Endothelial cell of umbilical vein (primary cell): ENCODE data around the gene SHLD3. TPM values are rescaled to one million over a fixed set of nuclear protein-coding genes. Genes with fewer than 3 reads are reported as not detected.

Source experiments
- BruUV-seq: library from RNA; stranded (reverse); fragments of 400-500 nt; replicated peaks from 2 replicates; lab custom pipeline; 2021; lab: Mats Ljungman, UMichigan
- CTCF ChIA-PET: fragments of 300-600, 350-600 bp; sonication (Branson Sonifier 250); formaldehyde crosslinking; loops from one replicate; lab custom pipeline; 2021; ENCODE audit warnings: antibody characterized with exemption, inconsistent platforms; lab: Charles Lee
- POLR2A ChIA-PET: fragments of 300-600, 350-600 bp; sonication (Branson Sonifier 250); formaldehyde crosslinking; loops from one replicate; lab custom pipeline; 2021; ENCODE audit warnings: antibody characterized with exemption, inconsistent platforms; lab: Charles Lee
- DNase-seq: peaks from one replicate; pipeline ENCODE4 v3.0.0-alpha.2; 2011; ENCODE audit warnings: low read depth, low spot score
- FAIRE-seq: peaks from 2 replicates; lab custom pipeline; 2011; peaks lifted over from hg19 to GRCh38; lab: Jason Lieb, UNC
- H2AFZ ChIP-seq: 2 replicates; pipeline ENCODE4 v1.6.0; 2012; ENCODE audit warnings: low read depth, low read length, control low read depth, inconsistent platforms
- H3K27ac ChIP-seq: 2 replicates; pipeline ENCODE4 v1.5.1; 2011; ENCODE audit warnings: low read depth, mild to moderate bottlenecking, control low read depth, low read length, moderate library complexity; ENCODE audit not compliant: insufficient read depth
- H3K27me3 ChIP-seq, 2 experiments: 2 replicates each; pipeline versions ENCODE4 v1.6.0 to v1.6.1; 2011; ENCODE audit warnings: low read length in 2 of 2, mixed read lengths in 1 of 2; ENCODE audit not compliant: control insufficient read depth in 2 of 2, insufficient read depth in 2 of 2
- H3K36me3 ChIP-seq, 2 experiments: 2 replicates in 1 of 2; 3 replicates in 1 of 2; pipeline ENCODE4 v1.5.1; 2011; ENCODE audit warnings: low read length in 2 of 2, mild to moderate bottlenecking in 1 of 2, moderate library complexity in 1 of 2; ENCODE audit not compliant: control insufficient read depth in 2 of 2, insufficient read depth in 2 of 2; ENCODE audit errors: extremely low read depth in 1 of 2
- H3K4me1 ChIP-seq: 3 replicates; pipeline ENCODE4 v1.5.1; 2011; ENCODE audit warnings: mild to moderate bottlenecking, low read length; ENCODE audit not compliant: control insufficient read depth, insufficient read depth; ENCODE audit errors: extremely low read depth
- H3K4me2 ChIP-seq: 2 replicates; pipeline ENCODE4 v1.6.1; 2011; ENCODE audit warnings: low read length, control low read depth, mixed read lengths; ENCODE audit not compliant: insufficient read depth
- H3K4me3 ChIP-seq, 3 experiments: fragments of 200-600 bp in 1 of 3; sonication (generic), shearing (Covaris generic) in 1 of 3; replicated peaks in 1 of 3; 2 replicates each; pipeline ENCODE4 v1.5.1; 2011 to 2016; ENCODE audit warnings: control low read depth in 3 of 3, low read length in 3 of 3, mild to moderate bottlenecking in 2 of 3, inconsistent platforms in 1 of 3, low read depth in 1 of 3, moderate library complexity in 1 of 3; ENCODE audit not compliant: insufficient read depth in 1 of 3
- H3K79me2 ChIP-seq: 2 replicates; pipeline ENCODE4 v1.6.0; 2012; ENCODE audit warnings: low read length, inconsistent platforms; ENCODE audit not compliant: control insufficient read depth, insufficient read depth
- H3K9ac ChIP-seq: replicated peaks from 2 replicates; pipeline ENCODE3; 2011; ENCODE audit warnings: low read length, control low read depth; ENCODE audit not compliant: insufficient read depth; ENCODE audit errors: extremely low read depth
- H3K9me1 ChIP-seq: replicated peaks from 3 replicates; pipeline ENCODE4 v1.6.0; 2011; ENCODE audit warnings: mild to moderate bottlenecking, low read length; ENCODE audit not compliant: control insufficient read depth, insufficient read depth; ENCODE audit errors: extremely low read depth
- H3K9me3 ChIP-seq: replicated peaks from 2 replicates; pipeline ENCODE4 v1.5.1; 2012; ENCODE audit warnings: low read length, inconsistent platforms; ENCODE audit not compliant: control insufficient read depth, insufficient read depth
- H4K20me1 ChIP-seq: replicated peaks from 2 replicates; pipeline ENCODE3; 2011; ENCODE audit warnings: mild to moderate bottlenecking, low read length; ENCODE audit not compliant: control insufficient read depth, insufficient read depth; ENCODE audit errors: extremely low read depth
- EZH2 ChIP-seq: IDR thresholded peaks from 2 replicates; pipeline ENCODE4 v1.6.1; 2012; ENCODE audit warnings: borderline replicate concordance, low read depth, mild to moderate bottlenecking, moderate library complexity, low read length, inconsistent platforms; ENCODE audit not compliant: severe bottlenecking
- FOS ChIP-seq: IDR thresholded peaks from 2 replicates; pipeline ENCODE4 v1.6.1; 2011; ENCODE audit warnings: mild to moderate bottlenecking, low read length, moderate library complexity, borderline replicate concordance; ENCODE audit not compliant: insufficient read depth
- MYC ChIP-seq: IDR thresholded peaks from one replicate; pipeline ENCODE4 v1.6.1; 2011; ENCODE audit warnings: mild to moderate bottlenecking, low read depth, low read length
- POLR2A ChIP-seq: IDR thresholded peaks from 2 replicates; pipeline ENCODE4 v1.6.1; 2012; ENCODE audit warnings: low read depth, mild to moderate bottlenecking, control low read depth, low read length
- dilution Hi-C: fragments of 300-500 bp; cut with MboI; formaldehyde crosslinking; loops from one replicate; pipeline ENCODE4 v1.15.0; 2019; ENCODE audit warnings: low sequenced_read_pairs; ENCODE audit not compliant: extremely low pct_ligation_motif_present
- intact Hi-C: fragments of 100-400 bp; cut with micrococcal nuclease; formaldehyde crosslinking; loops from one replicate; pipeline ENCODE4 v1.10.0; 2022
- polyA plus RNA-seq, 4 experiments: library from polyadenylated mRNA; depleted of rRNA in 3 of 4; stranded (reverse) in 3 of 4; unstranded in 1 of 4; fragments of >200 nt; gene quantifications; 2 replicates each; pipeline versions ENCODE4 v1.2.1 to v1.2.3, GENCODE V29; 2011 to 2012; ENCODE audit warnings: missing spikeins in 1 of 4
- total RNA-seq: library from RNA; stranded (reverse); gene quantifications from 2 replicates; pipeline ENCODE4 v1.2.3, GENCODE V29; 2021
- TF ChIP-seq, protein P1 (sequence below): IDR thresholded peaks from 2 replicates; pipeline ENCODE4 v1.6.1; 2011; ENCODE audit not compliant: insufficient read depth, insufficient read length
- TF ChIP-seq, protein P2 (sequence below), 2 donors: IDR thresholded peaks; 1 replicate in 1 of 2; 2 replicates in 1 of 2; pipeline ENCODE4 v1.5.1; 2011; ENCODE audit warnings: low read length in 2 of 2, mild to moderate bottlenecking in 2 of 2, moderate library complexity in 2 of 2, control low read depth in 1 of 2, inconsistent platforms in 1 of 2, low read depth in 1 of 2; ENCODE audit not compliant: insufficient read depth in 1 of 2; ENCODE audit errors: extremely low read depth in 1 of 2

The SHLD3 gene
- total and polyA plus RNA-seq, 2 donors (not counting 3 experiments of a cell fraction or from before 2014, with no cell fraction given), result 1.7 to 3.6 TPM

DNA sequence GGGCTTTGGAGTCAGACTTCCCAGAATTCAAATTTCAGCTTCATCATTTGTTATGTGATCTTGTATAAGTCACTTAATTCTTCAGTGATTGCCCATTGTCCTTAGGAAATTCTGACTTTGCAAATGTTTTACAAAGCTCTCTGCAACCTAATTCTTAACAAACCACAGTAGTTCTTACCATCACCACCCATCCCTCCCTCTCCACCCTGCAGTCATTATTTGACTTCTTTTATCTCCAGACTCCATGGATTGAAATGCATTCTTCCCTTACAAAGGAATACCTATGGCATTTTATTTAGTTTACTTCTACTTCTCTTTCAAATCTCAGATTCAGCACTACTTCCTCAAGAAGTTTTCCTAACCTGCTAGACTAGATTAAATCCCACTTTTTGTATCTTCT is 23.1 kb downstream of the SHLD3 start:
- no peak for DNase-seq
- no peaks in the 10 kb centered on the region for H3K79me2 ChIP-seq
- dilution Hi-C loops, result no loop called here

DNA sequence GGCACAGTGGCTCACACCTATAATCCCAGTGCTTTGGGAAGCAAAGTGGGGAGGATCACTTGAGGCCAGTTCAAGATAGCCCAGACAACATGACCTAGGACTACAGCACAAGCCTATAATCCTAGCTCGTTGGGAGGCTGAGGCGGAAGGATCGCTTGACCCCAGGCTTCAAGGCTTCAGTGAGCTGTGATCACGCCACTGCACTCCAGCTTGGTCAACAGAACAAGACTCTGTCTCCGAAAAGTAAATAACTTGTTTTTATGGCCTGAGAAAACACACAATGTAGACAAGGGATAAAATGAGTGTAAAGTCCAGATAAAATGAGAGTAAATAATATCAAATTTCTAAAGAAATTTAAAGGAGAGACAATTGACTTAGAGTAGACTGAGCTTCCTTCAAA is 26.3 kb downstream of the SHLD3 start:
- H3K36me3 ChIP-seq, result peaks cover 0 to 2% of the 10 kb centered on the region in 2 experiments
- ChIA-PET CTCF (interaction anchor here (0.6 to 1.8 kb wide), 6 partner anchors 9 to 1346 kb away, joined by 3 to 6 read pairs (median 3); partner anchors contain the start of gene TRIM23), POLR2A (no interaction called here)
- H3K9ac ChIP-seq, result no peak overlapping the region
- TF ChIP-seq POLR2A, result no peak
- TF ChIP-seq, protein P1, sequence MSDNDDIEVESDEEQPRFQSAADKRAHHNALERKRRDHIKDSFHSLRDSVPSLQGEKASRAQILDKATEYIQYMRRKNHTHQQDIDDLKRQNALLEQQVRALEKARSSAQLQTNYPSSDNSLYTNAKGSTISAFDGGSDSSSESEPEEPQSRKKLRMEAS, result no peak
- TF ChIP-seq MYC, result no peak
- no peak for TF ChIP-seq FOS
- TF ChIP-seq, protein P2, sequence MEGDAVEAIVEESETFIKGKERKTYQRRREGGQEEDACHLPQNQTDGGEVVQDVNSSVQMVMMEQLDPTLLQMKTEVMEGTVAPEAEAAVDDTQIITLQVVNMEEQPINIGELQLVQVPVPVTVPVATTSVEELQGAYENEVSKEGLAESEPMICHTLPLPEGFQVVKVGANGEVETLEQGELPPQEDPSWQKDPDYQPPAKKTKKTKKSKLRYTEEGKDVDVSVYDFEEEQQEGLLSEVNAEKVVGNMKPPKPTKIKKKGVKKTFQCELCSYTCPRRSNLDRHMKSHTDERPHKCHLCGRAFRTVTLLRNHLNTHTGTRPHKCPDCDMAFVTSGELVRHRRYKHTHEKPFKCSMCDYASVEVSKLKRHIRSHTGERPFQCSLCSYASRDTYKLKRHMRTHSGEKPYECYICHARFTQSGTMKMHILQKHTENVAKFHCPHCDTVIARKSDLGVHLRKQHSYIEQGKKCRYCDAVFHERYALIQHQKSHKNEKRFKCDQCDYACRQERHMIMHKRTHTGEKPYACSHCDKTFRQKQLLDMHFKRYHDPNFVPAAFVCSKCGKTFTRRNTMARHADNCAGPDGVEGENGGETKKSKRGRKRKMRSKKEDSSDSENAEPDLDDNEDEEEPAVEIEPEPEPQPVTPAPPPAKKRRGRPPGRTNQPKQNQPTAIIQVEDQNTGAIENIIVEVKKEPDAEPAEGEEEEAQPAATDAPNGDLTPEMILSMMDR (IDR thresholded peaks at IDR 0.05; ENCODE audit: extremely low read depth in 1 of 2, insufficient read depth in 1 of 2, low read depth in 1 of 2, low read length in 2 of 2), result no peak
- H4K20me1 ChIP-seq, result no peaks in the 10 kb centered on the region
- no peak overlapping the region for H3K27ac ChIP-seq
- BruUV-seq, result no TSS peak
- no peaks in the 10 kb centered on the region for H3K27me3 ChIP-seq
- no peaks in the 10 kb centered on the region for H3K79me2 ChIP-seq
- no peak overlapping the region for H3K4me2 ChIP-seq
- intact Hi-C loops, result no loop called here
- no peaks in the 10 kb centered on the region for H3K9me3 ChIP-seq
- H3K9me1 ChIP-seq, result no peaks in the 10 kb centered on the region
- FAIRE-seq (no peak), DNase-seq (no peak)
- dilution Hi-C loops, result no loop called here
- no peak overlapping the region for H2AFZ ChIP-seq
- H3K4me3 ChIP-seq, result no peak overlapping the region
- H3K4me1 ChIP-seq, result no peaks in the 10 kb centered on the region

More for the DNA sequence above, 23.1 kb downstream of the SHLD3 start:
- H3K9me3 ChIP-seq, result no peaks in the 10 kb centered on the region
- intact Hi-C loops, result no loop called here
- ChIA-PET CTCF (interaction anchor here (1.0 to 2.1 kb wide), 2 partner anchors 15 to 17 kb away, joined by 3 to 7 read pairs; no protein-coding TSS in a partner anchor), POLR2A (no interaction called here)
- peaks cover 0 to 2% of the 10 kb centered on the region in 2 experiments for H3K36me3 ChIP-seq
- H3K4me3 ChIP-seq, result no peak overlapping the region
- BruUV-seq, result no TSS peak
- no peaks in the 10 kb centered on the region for H4K20me1 ChIP-seq
- TF ChIP-seq POLR2A (no peak), EZH2 (no peak)
- TF ChIP-seq, protein P1, result no peak
- H3K4me2 ChIP-seq, result no peak overlapping the region
- H2AFZ ChIP-seq, result no peak overlapping the region
- no peaks in the 10 kb centered on the region for H3K9me1 ChIP-seq
- H3K9ac ChIP-seq, result no peak overlapping the region
- no peaks in the 10 kb centered on the region for H3K27me3 ChIP-seq
- H3K4me1 ChIP-seq, result no peaks in the 10 kb centered on the region
- no peak overlapping the region for H3K27ac ChIP-seq
- FAIRE-seq, result no peak
